Measurements from ENCODE around the gene ZNF189. TPM values are rescaled to one million over a fixed set of nuclear protein-coding genes. Genes with fewer than 3 reads are reported as not detected.

ZNF189 gene
- total RNA-seq, 4 donors from 2014 or later = 6.1 to 14.9 (median 10.2) TPM

DNA sequence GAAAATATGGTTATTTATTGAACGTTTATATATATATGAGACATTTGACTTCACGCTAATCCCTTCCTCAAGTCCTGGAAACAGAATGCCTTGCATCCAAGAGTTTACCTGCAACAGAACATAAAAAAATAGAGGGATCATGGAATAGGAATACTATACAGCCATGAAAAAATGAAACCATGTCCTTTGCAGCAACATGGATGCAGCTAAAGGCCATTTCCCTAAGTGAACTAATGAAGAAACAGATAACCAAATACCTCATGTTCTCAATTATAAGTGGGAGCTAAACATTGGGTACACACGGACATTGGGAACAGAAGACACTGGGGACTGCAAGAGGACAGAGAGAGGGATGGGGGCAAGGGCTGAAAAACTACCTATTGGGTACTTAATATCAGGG lies 26.8 kb upstream of the ZNF189 start:
- H3K4me3 ChIP-seq = no peak overlapping the region
- H3K36me3 ChIP-seq = no peaks in the 10 kb centered on the region
- no peak for TF ChIP-seq EP300 (IDR thresholded peaks at IDR 0.05)
- no peak for TF ChIP-seq POLR2A (IDR thresholded peaks at IDR 0.05)
- TF ChIP-seq POLR2AphosphoS5 (IDR thresholded peaks at IDR 0.05) = no peak
- TF ChIP-seq, protein P1, sequence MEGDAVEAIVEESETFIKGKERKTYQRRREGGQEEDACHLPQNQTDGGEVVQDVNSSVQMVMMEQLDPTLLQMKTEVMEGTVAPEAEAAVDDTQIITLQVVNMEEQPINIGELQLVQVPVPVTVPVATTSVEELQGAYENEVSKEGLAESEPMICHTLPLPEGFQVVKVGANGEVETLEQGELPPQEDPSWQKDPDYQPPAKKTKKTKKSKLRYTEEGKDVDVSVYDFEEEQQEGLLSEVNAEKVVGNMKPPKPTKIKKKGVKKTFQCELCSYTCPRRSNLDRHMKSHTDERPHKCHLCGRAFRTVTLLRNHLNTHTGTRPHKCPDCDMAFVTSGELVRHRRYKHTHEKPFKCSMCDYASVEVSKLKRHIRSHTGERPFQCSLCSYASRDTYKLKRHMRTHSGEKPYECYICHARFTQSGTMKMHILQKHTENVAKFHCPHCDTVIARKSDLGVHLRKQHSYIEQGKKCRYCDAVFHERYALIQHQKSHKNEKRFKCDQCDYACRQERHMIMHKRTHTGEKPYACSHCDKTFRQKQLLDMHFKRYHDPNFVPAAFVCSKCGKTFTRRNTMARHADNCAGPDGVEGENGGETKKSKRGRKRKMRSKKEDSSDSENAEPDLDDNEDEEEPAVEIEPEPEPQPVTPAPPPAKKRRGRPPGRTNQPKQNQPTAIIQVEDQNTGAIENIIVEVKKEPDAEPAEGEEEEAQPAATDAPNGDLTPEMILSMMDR (IDR thresholded peaks at IDR 0.05) = no peak
- H3K4me1 ChIP-seq = no peaks in the 10 kb centered on the region
- no peaks in the 10 kb centered on the region for H3K27me3 ChIP-seq
- DNase-seq (ENCODE audit: low spot score in 2 of 2) = no peak
- no peak overlapping the region for H3K27ac ChIP-seq
- WGBS = 92% methylated on average over 3 of the region's 3 CpGs
- no peaks in the 10 kb centered on the region for H3K9me3 ChIP-seq

DNA sequence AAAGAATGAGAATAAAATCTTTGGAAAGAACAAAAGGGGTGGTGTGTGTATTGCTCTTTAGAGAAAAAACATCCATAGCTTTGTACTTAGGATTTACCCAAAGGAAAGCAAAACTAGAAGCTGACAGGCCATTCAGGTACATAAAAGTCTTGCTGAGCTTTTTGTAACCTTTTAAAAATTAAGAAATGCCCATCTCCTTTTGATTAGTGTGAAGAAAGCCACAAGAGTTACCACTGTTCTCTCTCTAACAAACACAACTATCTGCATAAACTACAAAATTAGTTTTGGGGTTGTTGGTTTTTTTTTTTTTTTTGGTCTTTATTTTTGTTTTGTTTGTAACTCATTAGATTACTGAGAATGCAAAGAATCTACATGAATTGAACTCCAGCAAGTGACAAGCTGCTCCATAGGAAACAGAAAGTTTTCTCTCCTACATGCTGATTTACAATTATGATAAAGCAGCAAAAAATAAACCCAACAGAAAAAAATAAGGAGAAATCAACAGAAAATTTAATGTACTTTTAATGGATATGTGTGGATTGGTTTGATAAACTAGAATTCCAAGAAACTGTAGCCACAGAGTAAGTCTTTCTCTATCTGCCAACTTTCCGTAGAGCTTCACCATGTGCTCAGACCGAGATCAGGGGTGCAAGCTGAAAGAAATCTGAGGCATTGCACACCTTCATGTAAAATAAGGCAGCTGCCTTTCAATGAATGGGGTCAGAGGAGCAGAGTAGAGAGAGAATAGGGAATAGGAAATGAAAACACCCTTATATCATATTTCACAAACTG lies 26.1 kb upstream of the ZNF189 start:
- Histone ChIP-seq H3K4me1 (no peaks in the 10 kb centered on the region), H3K9me3 (no peaks in the 10 kb centered on the region), H3K4me3 (no peak overlapping the region), H3K27me3 (no peaks in the 10 kb centered on the region), H3K36me3 (no peaks in the 10 kb centered on the region), H3K27ac (no peak overlapping the region)
- 50% methylated on average over 2 of the region's 2 CpGs for WGBS
- TF ChIP-seq POLR2AphosphoS5 (IDR thresholded peaks at IDR 0.05) (no peak), POLR2A (IDR thresholded peaks at IDR 0.05) (no peak), EP300 (IDR thresholded peaks at IDR 0.05) (no peak)
- TF ChIP-seq, protein P1 (IDR thresholded peaks at IDR 0.05) = no peak
- DNase-seq (ENCODE audit: low spot score in 2 of 2) = no peak

DNA sequence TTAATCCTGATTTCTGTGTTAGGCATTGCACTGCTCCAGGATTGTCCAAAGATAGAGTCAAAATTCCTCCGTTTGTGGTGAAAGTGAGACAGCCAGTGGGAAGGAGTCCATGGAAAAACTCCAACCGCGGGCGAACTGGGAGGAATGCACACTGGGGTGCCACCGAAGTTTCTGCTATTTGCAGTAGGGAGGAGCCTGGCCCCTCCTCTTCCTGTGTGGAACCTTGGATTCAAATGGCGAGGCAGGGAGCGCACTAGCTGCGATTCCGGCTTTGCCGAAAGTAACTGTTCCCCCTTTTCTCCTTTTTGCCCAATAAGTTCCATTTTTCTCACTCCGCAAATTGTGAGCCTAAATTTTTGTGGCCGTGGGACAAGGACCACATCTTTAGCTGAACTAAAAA lies 23.1 kb upstream of the ZNF189 start:
- no peaks in the 10 kb centered on the region for H3K36me3 ChIP-seq
- H3K4me1 ChIP-seq = no peaks in the 10 kb centered on the region
- H3K27ac ChIP-seq = no peak overlapping the region
- TF ChIP-seq, protein P1 (IDR thresholded peaks at IDR 0.05) = no peak
- TF ChIP-seq POLR2AphosphoS5 (IDR thresholded peaks at IDR 0.05) (no peak), POLR2A (IDR thresholded peaks at IDR 0.05) (no peak), EP300 (IDR thresholded peaks at IDR 0.05) (no peak)
- DNase-seq (ENCODE audit: low spot score in 2 of 2) = no peak
- no peaks in the 10 kb centered on the region for H3K9me3 ChIP-seq
- 89% methylated on average over 12 of the region's 12 CpGs for WGBS
- H3K4me3 ChIP-seq = no peak overlapping the region
- H3K27me3 ChIP-seq = no peaks in the 10 kb centered on the region

DNA sequence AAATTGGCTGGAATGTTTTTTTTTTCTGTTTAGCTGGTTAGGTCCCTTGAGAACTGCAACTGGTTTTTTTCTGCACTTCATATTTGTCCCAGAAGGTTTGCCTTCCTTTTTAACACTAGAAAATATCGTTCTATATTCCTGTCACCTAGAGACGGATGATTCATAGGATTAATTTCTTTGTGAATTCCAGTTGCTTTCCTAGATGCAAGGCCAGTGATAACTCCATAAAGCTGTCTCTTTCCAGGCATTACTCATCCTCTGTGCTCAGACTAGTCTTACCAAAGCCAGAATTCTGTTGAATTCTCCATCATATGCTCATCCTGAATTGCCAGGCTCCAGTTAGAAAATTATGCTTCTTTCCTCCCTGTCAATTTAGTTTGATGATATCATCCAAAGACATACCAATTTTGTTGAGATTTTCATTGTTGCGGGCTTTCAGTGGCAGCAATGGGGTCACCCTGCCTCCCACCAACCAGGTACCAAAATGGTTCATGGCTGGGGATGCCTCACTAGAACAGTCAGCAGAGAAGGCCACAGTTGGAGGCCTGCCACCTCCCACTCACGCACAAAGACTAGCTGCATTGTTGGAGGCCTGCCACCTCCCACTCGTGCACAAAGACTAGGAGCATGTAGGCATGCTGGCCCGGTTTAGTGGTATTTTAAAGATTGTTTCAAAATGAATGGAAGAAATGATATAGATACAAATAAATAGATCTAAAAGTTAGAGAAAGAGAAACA lies 22.4 kb upstream of the ZNF189 start:
- H3K9me3 ChIP-seq = no peaks in the 10 kb centered on the region
- DNase-seq (ENCODE audit: low spot score in 2 of 2) = no peak
- no peak overlapping the region for H3K27ac ChIP-seq
- no peak overlapping the region for H3K4me3 ChIP-seq
- H3K4me1 ChIP-seq = no peaks in the 10 kb centered on the region
- no peak for TF ChIP-seq POLR2AphosphoS5 (IDR thresholded peaks at IDR 0.05)
- TF ChIP-seq, protein P1 (IDR thresholded peaks at IDR 0.05) = no peak
- TF ChIP-seq POLR2A (IDR thresholded peaks at IDR 0.05) = no peak
- TF ChIP-seq EP300 (IDR thresholded peaks at IDR 0.05) = no peak
- no peaks in the 10 kb centered on the region for H3K27me3 ChIP-seq
- no peaks in the 10 kb centered on the region for H3K36me3 ChIP-seq
- 49% methylated on average over 6 of the region's 6 CpGs for whole genome bisulfite sequencing

DNA sequence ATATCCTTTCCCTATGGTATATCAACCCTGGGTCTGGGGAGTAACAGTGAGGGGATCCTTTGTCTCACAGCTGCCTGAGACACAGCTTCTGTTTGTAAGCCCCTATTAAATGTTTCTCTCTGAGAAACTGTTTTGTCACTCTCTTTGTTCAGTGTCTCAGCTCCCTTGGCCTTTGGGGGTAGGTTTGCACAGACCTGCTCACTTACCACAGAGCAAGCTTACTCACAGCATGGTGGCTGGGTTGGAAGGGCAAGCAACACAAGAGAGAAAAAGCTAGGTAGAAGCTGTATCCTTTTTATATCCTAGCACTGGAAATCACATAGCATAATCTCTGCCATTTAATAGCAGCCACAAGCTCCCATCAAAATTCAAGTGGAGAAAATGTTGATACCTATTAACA lies 18.4 kb upstream of the ZNF189 start:
- DNase-seq (ENCODE audit: low spot score in 2 of 2) = no peak
- Histone ChIP-seq H3K4me1 (no peaks in the 10 kb centered on the region), H3K27me3 (no peaks in the 10 kb centered on the region), H3K4me3 (no peak overlapping the region), H3K36me3 (no peaks in the 10 kb centered on the region), H3K9me3 (peaks cover 8% of the 10 kb centered on the region), H3K27ac (no peak overlapping the region)
- TF ChIP-seq, protein P1 (IDR thresholded peaks at IDR 0.05) = no peak
- TF ChIP-seq POLR2A (IDR thresholded peaks at IDR 0.05) (no peak), EP300 (IDR thresholded peaks at IDR 0.05) (no peak), POLR2AphosphoS5 (IDR thresholded peaks at IDR 0.05) (no peak)

Data from suprapubic skin (tissue), 4 donors.